Left forelimb (tissue), 1 donor: ENCODE data around the gene GNA15.

Experiments used
- DNase-seq: peaks from one replicate; pipeline ENCODE4 v3.0.0-alpha.2; 2018; ENCODE audit warnings: low spot score

The GNA15 gene

DNA sequence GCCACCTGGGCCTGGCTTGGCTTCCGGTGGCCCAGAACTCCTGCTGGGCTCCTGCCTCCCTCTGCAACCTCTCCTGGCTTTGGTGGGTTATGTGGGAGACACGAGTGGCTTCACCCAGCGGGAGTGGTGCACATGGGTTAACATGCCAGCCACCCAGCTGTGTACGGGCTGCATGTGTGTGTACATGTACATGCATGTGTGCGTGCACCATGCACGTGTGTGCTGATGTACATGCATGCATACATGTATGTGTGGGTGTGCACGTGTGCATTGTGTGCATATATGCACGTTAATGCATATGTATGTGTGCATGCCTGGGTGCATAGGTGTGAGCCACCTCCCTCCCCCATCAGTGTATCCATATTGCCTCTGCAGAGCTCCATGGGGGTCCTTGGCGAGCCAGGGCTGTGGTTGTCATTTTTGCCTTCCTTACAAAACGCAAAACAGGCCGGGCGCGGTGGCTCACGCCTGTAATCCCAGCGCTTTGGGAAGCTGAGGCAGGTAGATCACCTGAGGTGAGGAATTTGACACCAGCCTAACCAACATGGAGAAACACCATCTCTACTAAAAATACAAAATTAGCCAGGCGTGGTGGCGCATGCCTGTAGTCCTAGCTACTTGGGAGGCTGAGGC is 29.2 kb upstream of the GNA15 start:
- no peak for DNase-seq

DNA sequence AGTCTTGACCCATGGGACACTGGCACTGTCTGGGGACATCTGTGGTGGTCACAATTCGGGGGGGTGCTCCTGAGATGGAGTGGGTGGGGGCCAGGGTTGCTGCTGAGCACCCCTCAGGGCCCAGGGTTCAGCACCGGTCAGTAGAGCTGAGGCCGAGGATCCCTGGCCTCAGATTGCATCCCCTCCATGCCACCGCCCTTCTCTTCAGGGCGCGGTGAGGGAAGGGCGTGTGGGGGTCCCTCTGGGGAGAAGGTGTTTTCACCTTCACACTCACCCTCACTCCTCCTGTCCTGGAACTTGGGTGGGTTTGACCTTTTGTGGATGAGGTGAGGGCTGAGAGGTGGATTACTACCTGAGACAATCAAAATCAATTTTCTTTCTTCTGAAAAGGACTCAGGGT is 28.2 kb upstream of the GNA15 start:
- DNase-seq: no peak

DNA sequence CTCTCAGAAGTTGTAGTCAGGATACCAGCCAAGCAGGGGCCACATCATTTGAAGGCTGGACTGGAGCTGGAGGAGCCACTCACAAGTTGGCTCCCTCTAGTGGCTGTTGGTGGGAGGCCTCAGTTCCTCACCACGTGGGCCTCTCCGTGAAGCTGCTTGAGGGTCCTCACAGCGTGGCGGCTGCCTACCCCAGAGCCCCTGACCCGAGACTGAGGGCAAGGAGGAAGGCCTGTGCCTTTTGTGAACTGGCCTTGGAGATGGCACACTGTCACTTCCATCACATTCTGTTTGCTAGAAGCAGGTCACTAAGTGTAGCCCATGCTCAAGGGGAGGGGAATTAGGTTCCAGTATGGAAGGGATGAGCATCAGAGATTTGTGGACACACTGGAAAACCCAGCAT is 27.1 kb upstream of the GNA15 start:
- no peak for DNase-seq

DNA sequence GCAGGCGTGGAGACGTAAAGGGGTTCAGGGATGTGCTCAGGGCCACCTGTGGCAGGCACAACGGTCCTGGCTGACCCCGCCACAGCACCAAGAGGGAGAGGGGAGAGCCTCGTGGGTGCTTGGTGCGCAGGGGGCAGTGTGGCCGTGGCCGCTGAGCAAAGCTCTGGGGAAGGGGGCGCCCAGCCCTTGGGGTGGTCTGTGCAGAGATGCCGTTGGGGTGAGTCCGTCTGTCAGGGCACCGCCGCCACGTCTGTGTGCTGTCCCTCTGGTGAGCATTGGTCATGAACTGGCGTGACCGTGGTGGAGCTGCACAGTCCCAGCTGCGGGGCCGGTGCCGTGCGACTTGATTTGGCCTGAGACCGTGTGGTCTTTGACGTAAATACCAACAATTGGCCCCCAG is 26.3 kb upstream of the GNA15 start:
- DNase-seq: no peak

DNA sequence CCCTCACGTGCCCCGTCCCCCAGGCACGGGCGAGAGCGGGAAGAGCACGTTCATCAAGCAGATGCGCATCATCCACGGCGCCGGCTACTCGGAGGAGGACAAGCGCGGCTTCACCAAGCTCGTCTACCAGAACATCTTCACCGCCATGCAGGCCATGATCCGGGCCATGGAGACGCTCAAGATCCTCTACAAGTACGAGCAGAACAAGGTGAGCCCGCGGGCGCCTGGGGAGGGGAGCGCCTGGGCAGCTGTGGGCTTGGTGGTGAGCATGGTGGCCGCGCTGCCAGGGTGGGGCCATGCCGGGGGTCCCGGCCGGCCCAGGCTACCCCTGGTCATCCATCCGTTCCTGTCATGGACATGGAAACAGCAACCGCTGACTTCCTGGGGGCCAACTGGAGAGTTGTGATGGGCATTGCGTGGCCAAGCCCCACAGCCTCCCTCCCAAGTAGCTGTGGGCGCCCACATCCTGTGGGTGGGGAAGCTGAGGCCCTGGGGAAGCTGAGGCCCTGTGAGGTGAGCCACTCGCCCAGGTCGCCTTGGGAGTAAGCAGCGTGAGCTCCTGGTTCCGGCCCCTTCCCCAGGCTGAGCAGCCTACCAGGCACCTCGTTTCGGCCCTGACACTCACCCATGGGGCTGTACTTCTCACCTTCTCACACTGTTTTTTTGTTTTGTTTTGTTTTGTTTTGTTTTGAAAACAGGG is 25.6 kb upstream of the GNA15 start:
- no peak for DNase-seq

DNA sequence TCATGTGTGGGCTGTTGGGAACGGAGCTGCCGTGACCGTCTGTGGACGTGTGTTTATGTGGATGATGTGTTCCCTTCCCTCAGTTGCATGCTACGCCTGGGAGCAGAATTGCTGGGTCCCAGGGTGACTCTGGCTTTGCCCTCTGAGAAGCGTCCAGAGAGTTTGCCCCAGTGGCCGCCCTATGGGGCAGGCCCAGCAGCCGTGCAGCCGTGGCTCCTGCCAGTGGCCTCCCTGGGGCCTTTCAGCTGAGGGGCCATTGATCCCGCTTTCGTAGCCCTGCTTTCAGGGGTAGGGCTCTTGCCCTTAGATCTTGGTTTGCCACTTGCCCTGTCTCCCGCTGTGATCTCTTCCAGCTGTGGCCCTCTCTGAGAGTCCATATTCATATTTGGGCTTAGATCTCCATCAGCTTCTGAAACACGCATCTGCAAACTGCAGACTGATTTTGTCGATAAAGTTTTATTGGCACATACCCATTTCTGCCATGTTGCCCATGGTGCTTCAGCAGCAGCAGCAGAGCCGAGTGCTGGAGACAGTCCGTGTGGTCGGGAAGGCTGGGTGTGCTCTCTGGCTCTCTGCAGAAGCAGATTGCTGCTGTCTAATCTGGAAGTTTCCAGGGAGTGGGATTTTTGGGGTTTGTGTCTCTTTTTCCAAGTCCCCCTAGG is 24.1 kb upstream of the GNA15 start:
- DNase-seq: no peak

DNA sequence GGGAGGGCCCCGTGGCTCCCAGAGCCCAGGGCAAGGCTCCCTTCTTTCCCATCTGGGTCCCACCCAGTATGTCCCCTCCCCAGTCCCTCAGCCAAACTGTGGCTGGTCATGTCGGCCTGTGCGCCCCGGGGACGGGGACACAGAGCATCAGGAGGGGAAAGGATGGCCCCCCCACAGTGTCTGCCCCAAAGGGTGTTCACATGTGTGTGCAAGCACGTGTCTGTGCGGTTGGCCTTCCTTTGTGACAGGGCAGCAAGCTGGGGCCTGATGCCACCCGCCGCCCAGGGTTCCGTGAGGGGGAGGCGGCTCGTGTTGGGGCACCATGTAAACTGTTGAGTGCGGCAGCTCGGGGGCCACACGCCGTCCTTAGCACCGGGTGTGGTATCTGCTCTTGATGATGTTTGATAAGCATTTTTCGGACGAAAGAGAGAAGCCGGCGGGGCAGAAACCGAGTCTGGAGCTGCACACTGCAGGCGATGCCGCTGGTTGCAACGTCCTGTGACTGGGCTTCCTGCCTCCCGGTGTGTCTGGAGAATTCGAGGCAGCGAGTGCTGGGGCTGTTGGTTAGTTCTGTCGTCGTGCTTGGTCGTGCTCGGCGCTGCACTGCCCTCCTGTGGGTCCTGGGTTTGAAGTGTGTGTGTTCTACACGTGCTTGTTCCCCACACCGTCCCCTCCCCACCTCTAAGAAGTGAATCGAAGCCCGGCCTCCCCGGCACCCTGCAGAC is 23.3 kb upstream of the GNA15 start:
- no peak for DNase-seq

DNA sequence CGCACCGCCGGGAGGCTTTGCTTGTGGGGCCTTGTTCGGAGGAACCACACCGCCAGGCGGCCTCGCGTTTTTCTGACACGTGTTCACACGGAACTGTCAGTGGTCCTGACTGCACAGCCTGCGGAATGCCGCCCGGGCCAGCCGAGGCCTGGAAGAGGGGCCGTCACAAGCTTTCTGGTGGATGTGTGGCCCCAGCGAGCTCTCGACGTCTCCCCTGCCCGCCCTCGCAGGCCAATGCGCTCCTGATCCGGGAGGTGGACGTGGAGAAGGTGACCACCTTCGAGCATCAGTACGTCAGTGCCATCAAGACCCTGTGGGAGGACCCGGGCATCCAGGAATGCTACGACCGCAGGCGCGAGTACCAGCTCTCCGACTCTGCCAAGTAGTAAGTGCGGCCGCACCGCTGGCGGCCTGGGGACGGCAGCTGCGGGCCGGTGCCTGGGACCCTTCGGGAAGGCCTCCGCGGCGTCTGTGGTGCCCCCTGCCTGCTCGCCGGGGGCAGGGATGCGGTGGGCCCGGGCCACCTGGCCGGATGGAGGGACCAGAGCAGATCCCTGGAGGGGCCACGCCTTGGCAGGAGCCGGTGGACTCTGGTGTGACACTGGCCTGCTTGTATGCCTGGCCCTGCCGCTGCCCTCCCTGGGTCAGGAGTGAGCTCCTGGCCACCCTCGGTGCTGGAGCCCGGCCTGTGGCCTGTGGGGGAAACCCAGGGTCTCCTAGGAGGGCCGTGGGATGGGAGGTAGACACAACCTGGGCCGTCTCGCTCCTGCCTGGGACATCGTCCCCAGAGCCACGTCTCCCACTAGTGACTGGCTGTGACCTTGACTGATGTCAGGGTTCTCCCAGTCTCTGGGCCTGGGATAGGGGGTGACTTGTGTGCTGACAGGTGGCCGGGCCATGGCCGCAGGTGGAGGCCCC is 22.5 kb upstream of the GNA15 start:
- no peak for DNase-seq

DNA sequence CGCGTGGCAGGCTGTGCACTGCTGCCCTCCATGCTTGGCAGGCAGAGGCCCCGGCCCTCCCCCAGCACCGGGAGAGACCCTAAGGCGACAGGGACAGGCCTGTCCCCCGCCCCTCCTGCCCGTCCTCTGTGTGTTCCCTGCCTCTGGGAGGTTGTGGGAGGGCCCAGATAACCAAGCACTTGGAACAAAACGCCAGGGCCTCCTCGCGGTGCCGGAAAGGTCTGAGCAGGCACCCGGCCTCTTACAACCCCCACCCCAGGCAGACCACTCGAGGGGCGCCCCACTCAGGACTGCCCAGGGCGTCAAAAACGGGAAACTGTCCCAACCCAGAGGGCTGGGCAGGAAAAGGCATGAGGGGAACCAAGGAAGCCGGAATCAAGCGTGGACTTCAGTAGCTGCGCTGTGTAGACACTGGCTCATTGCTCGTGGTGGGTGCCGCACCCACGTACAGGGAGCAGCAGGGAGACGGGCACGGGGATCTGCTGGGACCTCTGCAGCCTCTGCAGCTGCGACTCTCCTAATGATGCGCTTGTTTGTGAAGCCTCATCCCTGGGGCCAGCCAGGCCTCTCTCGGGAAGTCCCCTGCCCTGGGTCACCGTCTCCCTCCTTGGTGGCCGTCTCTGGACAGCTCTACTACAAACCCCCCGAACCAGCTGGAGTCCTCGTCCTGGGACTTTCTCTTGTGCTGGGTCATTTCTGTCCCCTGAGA is 21.7 kb upstream of the GNA15 start:
- DNase-seq: no peak

DNA sequence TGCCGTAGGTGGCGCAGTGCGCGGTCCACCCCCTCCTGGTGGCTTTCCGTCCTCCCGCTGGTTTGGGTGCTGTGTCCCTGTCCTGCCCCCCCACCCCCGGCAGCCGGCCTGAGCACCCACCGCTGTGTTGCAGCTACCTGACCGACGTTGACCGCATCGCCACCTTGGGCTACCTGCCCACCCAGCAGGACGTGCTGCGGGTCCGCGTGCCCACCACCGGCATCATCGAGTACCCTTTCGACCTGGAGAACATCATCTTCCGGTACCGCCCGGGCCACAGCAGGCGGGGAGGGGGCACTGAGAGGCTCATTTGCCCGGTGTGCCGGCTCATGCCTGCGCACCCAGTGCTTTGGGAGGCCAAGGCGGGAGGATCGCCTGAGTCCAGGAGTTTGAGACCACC is 21.0 kb upstream of the GNA15 start:
- no peak for DNase-seq

DNA sequence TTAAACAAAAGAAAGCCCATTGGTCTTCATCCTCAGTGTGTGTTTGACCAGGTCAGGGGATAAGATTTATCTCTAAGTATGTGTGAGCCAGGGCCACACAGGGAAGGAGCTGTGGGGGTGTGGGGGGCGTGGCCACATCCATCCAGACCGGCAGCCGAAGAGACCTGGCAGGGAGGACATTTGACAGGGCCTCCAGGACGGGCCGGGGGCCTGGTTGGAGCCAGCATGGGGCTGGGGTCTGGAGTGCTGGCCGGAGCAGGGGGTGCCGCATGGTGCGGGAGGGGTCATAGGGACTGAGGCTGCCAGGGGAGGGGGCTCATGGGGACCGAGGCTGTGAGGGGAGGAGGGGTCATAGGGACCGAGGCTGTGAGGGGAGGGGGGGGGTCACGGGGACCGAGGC is 20.4 kb upstream of the GNA15 start:
- no peak for DNase-seq

DNA sequence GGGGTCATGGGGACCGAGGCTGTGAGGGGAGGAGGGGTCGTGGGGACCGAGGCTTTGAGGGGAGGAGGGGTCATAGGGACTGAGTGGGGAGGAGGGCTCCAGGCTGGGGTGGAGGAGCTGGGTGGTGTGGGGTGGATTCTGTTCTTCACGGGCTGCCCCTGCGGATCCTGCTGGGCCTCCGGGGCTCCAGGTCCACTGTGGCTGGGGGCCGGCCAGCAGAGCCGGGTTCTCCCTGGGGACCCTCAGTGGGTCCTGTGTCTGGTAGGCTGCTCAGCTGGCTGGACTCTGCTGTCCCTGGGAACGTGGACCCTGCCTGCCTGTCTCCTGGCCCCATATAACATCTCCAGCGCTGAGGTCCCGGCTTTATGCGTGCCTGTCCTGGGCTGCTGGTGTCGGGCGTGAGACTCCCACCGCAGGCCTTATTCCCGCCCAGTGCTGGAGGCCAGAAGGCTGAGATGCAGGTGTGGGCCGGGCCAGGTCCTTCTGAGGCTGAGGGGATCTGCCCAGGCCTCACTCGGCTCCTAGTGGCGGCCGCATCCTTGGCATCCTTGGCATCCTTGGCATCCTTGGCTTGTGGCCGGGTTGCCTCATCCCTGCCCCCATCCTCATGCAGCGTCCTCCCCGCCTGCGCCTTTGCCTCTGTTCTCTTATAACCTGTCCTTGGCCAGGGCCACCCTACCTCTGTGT is 19.8 kb upstream of the GNA15 start:
- DNase-seq: no peak

DNA sequence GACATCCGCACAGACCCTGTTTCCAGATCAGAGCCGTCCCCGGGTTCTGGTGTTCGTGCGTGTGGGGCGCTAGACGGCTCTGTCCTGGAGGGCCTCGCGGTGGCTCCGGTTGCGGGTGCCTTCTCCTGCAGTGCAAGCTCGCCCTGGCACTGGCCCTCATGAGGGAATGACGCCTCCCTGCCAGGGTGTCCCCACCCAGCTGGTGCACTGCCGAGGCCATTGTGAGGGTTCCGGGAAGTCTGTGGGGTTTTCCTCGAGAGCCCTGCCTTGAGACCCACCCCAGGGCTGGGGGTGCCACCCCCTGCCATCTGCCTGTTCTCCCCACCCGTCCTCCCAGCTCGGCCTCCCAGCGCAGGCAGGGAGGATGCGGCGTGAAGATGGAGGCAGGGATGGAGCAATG is 19.2 kb upstream of the GNA15 start:
- DNase-seq: no peak

DNA sequence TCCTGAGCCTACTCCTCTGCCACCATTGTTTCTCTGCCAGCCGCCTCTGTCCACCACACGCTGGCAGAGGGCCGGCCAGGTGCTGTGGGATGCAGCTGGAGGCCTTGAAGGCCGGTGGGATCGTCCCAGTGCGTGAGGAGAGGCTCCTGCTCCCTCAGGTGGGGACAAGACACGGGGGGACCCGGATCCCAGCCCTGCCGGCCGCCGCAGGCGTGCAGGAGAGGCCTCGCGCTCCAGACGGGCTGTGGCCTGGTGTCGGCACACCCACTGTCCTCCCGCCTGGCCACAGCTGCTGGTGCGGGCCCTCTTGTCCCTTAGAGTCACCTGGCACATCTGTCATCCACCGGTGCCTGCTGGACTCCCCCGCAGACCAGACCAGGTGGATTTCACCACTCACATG is 18.1 kb upstream of the GNA15 start:
- no peak for DNase-seq

DNA sequence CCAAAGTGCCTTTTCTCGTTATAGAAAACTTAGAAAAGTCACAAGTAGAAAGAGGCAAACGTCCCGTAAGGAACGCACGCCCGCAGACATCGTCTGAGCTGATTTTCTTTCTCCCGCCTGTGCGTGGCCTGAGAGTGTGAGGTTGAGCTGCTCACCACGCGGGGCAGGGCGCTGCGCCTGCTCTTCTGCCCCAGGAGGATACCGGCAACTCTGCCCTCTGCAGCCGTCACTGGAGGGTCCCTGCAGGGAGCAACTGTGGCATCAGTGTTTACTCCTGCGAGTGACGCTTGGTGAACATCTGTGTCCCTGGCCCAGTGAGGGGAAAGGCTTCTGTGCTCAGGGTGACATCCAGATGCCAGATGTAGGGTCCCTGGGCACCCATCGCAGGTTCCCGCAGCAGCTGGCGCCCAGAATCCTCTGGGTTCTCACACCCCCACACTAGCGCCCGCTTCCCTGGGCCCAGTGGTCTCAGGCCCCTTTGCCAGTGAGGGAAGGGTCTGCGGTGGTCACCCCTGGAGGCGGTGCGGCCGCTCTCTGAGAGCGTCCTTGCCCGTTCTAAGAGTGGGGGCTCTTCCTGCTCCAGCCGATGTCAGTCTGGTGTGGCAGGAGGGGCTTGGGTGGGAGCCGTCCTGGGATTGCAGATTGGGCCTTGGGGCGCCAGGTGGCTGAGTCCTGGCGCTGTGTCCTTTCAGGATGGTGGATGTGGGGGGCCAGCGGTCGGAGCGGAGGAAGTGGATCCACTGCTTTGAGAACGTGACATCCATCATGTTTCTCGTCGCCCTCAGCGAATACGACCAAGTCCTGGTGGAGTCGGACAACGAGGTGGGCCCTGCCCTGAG is 17.4 kb upstream of the GNA15 start:
- DNase-seq: no peak

DNA sequence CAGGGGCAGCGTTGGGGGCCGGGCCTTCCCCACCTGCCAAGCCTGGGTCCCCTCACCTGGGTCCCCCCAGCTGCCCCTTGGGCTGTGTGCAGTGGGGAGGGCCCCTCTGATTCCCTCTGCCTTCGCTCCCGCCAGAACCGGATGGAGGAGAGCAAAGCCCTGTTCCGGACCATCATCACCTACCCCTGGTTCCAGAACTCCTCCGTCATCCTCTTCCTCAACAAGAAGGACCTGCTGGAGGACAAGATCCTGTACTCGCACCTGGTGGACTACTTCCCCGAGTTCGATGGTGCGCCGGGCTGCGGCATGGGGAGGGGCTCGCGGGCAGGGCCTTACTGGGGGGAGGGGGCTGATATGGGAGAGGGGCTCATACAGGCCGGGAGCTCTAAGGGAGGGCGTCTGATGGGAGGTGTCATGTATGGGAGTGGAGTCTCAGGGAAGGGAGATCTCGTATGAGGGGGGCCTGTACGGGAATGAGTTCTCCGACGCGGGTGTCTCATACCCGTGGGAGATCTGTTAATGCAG is 16.7 kb upstream of the GNA15 start:
- DNase-seq: no peak

DNA sequence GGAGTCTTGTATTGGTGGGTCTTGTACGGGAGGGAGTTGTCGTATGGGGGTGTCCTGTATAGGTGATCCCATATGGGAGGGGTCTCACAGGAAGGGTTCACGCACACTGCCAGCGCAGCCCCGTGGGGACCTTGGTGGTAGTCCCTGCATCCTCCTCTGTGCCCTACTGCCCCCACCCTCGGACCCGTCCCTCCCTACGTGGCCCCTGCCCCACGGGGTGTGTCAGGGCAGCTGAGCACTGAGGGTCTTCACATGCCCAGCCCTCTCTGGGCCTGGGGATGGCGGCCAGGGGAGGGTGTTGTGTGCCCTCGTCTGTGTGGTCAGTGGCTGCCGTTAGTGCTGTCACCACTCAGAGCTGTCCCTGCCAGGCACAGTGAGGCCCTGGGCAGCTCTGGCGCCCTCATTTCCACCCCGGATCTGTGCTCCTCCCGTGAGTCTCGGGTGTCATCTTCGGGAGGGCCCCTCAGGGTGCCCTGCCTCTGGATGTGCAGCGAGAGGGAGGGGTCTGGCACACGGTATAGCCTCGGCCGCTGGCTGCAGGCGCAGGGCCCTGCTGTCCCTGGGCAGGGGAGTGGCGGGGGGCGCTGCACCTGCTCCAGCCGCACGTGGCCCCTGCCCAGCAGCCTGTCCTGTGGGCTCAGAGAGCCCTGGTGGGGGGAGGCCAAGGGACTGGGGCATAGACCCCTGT is 16.0 kb upstream of the GNA15 start:
- no peak for DNase-seq

DNA sequence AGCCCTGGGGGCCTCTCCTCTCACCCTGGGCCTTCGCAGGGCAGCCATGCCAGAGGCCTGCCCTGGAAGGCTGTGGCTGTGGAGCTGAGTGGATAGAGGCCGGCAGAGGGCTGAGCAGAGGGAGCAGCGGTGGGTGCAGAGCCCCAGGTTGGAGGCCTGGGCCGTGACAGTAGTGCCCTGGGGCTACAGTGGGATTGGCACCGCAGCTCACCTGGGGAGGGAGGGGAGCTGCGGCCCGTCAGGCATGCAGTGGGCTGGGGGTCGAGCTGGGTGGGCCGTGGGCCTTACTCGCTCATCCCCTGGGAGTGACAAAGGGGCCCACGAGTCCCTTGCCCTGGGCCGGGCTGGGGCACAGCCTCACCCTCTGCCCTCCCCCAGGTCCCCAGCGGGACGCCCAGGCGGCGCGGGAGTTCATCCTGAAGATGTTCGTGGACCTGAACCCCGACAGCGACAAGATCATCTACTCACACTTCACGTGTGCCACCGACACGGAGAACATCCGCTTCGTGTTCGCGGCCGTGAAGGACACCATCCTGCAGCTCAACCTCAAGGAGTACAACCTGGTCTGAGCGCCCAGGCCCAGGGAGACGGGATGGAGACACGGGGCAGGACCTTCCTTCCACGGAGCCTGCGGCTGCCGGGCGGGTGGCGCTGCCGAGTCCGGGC is 15.1 kb upstream of the GNA15 start:
- DNase-seq: no peak
